GM19099 (cell line): ENCODE data around the gene DES.

Experiments
- POLR2A ChIP-seq: IDR thresholded peaks from 3 replicates; pipeline ENCODE4 v1.6.1; 2011; ENCODE audit warnings: low read depth; ENCODE audit not compliant: insufficient read length; ENCODE audit errors: extremely low read depth

The DES gene

DNA sequence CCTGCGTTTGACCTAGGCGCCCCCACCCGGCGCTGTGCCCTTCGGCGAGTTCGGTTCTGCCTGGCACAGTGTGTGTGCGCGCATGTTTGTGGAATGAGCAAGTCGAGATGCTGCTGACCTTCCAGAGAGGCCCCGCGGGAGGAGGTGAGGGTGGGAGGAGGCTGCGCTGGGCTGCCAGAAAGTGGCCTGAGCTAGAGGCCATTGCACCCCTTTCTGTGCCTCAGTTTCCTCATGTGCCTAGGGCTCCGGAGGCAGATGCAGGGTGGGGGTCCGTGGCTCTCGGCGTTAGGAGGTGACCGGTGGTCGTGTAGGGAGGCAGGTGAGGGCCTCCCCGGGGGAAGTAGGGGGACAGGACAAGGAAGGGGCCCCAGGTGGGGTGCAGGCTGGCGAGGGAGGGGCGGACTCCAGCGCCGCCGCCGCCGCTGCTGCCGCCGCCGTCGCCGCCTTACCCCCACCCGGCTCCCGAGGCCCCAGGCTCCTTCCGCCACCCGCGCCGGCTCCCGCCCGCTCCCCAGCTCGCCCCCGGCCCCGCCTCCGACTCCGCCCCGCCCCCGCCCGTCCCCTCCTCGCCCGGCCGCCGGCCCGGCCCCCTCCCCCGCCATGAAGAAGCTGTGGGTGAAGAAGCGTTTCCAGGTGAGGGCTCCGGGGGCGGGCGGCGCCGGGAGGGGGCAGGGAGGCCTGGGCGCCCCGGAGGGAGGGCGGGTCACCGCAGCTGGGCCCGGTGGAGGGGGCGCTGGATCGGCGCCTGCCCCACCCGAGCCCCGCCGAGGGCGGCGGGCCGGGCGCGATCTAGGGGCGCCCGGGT, 23.5 kb downstream of the DES start:
- no peak for TF ChIP-seq POLR2A

DNA sequence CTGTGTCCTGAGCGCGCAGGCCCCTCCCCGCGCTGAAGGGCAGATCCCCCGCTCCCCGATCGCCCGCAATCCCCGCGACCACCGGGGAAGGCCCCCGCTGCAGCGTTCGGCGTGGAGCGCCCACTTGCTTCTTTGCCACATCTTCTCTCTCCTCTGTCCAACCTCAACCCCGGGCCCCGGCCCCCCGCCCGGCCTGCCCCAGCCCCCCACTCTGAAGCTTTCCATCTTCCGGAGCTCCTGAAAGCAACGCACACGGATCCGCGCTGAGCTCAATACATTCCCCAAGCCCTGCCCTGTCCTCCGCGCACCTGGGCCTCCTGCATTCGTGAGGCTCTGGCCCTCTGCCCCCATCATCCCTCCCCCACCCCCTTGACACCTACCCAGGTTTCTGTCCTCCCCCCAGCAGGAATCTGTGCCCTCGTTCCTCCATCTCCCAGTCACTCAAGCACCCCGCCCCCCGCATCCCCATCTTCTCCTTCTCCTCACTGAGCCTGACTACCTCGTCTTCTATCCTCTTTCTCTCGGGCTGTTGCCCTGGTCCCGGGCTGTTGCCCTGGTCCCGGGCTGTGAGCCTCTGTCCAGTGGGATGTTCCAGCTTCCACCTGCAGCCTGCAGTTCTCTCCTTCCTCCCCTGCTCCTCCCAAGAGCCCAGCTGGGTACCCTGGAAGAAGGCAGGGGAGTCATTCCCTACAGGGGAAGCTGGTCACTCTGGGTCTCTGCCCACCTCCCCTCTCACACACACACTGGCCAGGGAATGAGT, 24.3 kb downstream of the DES start:
- TF ChIP-seq POLR2A: no peak

DNA sequence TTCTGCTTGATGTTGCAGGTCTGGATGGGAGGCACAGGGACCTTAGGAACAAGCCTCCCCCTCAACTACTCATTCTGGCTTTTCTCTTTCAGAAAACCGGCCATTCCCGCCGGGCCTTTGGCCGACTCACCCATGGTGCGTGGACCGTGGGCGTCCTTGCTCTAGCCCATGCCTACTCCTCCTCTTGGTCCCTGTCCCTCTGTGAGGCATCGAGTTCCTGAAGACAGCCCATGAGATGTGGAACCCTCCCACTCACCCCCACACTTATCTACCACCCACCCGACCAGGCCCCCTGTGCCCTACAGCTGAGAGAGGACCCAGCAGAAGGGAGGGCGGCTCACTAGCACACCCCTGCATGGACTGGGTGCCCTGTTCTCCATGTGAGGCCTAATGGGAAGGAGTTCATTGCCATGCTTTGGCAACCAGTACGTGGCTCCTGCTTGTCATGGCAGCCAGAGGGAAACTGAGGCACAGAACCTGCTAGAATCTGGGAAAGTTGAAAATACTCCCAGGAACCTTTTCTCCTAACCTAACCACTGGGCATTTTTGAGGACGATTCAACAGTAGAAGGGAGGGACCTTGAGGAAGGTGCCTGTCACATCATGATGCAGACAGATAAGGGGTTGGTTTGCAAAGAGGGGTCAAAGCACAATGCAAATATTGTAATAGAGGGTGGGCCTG, 25.0 kb downstream of the DES start:
- TF ChIP-seq POLR2A: no peak

DNA sequence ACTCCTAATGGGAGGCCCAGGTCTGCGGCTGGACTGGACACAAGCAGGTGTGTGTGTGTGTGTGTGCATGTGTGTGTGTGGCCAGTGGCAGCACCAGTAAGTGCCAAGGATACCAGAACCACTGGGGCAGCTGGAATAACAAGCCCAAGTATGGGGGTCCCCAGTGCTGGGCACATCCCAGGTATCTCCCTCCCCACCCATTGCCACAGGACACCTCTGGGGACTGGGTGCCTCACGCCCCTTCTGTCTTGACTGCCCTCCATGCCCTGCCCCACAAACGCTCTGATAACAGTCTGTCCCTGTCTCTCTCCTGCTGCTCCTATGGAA, 25.5 kb downstream of the DES start:
- TF ChIP-seq POLR2A: no peak

DNA sequence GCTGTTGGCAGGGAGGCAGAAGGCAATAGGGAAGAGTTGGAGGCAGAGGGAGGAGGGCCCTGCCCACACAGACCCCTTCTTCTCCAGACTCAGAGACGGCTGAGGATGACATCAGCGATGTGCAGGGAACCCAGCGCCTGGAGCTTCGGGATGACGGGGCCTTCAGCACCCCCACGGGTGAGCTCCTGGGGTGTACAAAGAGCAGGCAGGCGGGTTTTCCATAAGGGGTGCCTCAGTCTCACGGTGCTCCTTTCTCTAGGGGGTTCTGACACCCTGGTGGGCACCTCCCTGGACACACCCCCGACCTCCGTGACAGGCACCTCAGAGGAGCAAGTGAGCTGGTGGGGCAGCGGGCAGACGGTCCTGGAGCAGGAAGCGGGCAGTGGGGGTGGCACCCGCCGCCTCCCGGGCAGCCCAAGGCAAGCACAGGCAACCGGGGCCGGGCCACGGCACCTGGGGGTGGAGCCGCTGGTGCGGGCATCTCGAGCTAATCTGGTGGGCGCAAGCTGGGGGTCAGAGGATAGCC, 26.5 kb downstream of the DES start:
- no peak for TF ChIP-seq POLR2A

DNA sequence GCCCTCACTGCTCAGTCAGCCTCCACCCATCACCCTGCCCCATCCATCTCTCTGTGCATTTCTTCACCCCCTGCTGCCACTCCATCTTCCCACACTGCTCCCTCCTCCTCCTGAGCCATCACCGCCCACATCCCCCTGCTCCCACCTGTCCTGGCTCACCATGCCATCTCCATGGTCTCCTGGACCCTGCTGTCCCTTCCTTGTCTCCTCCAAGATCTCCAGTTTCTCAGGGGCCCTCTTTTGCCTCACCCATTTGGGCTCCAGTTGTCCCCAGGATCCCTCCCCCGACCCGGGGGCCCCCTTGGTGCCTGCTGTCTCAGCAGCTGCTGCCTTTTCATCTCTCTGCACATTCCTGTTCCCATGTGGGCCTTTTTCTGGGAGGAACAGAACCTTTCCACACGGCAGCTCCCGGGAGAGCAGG, 27.1 kb downstream of the DES start:
- TF ChIP-seq POLR2A: no peak

DNA sequence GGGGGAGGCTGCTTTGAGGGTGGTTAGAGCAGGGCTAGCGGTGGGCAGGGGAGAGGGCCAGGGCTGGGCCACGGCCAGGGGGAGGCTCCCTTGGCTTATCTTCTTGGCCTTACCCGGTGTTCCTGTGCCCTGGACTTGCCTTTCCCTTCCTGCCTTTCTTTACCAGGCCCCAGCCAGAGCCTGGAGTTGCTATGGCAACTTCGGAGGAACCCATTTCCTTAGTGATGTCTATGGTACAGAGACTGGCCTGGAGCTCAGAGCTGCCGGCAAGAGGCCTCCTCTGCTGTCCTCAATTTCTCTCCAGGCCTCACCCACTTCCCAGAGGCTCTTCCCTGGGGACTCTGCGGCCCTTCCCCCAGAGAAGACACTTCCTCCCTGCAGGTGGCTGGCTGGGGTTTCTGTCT, 27.9 kb downstream of the DES start:
- no peak for TF ChIP-seq POLR2A

DNA sequence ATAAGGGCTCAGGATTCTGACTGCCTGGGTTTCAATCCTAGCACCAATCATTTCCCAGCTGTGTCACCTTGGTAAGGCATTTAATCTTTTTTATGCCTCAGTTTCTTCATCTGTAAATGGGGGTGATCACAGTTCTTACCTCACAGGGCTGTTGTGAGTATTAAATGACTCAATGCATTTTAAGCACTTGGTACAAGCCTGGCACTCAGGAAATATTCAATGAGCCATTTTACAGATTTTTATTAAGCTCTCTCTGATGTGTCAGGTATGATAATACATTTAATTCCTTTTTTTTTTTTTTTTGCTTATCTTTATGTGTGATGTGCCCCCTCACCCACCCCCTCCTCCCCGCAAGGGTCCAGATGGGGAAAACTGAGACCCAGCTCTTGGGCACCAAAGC, 28.5 kb downstream of the DES start:
- no peak for TF ChIP-seq POLR2A

DNA sequence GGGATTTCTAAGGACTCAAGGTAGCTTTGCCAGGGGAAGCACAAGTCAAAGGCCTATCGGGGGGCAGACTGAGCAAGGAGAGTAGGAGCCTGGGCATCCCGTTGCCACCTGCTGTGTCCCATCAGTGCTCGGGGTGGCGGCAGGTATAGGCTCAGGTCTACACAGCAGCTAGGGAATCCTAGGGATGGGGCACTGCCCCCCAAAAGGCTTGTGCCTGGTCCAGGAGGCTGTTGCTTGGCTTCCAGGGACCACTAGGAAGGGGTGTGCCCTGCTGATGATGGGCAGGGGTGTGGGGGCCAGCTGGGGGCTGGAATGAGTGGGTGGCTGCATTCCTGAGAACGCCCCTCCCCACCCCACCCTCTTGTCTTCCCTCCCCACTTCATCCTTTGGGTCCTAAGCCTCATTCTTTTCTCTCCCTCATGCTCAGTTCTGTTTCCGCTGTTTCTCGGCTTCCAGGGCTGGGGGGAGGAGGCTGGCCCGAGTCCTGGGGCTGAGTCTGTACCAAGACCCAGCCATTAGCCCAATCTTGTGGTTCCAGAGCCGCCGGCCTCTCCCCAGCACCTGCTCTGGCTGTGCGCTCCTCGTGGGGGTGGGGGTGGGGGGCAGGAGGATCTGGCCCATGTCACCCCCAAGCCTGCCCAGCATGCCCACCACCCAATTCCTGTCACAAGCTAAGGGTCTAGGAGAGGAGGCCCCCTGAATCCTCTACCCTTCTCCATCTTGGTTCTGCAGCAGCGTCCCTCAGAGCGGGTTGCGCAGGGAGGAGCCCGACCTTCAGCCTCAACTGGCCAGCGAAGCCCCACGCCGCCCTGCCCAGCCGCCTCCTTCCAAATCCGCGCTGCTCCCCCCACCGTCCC, 29.3 kb downstream of the DES start:
- TF ChIP-seq POLR2A: no peak

DNA sequence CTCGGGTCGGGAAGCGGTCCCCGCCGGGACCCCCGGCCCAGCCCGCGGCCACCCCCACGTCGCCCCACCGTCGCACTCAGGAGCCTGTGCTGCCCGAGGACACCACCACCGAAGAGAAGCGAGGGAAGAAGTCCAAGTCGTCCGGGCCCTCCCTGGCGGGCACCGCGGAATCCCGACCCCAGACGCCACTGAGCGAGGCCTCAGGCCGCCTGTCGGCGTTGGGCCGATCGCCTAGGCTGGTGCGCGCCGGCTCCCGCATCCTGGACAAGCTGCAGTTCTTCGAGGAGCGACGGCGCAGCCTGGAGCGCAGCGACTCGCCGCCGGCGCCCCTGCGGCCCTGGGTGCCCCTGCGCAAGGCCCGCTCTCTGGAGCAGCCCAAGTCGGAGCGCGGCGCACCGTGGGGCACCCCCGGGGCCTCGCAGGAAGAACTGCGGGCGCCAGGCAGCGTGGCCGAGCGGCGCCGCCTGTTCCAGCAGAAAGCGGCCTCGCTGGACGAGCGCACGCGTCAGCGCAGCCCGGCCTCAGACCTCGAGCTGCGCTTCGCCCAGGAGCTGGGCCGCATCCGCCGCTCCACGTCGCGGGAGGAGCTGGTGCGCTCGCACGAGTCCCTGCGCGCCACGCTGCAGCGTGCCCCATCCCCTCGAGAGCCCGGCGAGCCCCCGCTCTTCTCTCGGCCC, 30.1 kb downstream of the DES start:
- no peak for TF ChIP-seq POLR2A

DNA sequence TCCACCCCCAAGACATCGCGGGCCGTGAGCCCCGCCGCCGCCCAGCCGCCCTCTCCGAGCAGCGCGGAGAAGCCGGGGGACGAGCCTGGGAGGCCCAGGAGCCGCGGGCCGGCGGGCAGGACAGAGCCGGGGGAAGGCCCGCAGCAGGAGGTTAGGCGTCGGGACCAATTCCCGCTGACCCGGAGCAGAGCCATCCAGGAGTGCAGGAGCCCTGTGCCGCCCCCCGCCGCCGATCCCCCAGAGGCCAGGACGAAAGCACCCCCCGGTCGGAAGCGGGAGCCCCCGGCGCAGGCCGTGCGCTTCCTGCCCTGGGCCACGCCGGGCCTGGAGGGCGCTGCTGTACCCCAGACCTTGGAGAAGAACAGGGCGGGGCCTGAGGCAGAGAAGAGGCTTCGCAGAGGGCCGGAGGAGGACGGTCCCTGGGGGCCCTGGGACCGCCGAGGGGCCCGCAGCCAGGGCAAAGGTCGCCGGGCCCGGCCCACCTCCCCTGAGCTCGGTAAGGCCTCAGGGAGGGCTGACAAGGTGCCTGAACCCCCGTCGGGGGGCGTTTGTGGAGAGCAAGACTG, 30.7 kb downstream of the DES start:
- no peak for TF ChIP-seq POLR2A

DNA sequence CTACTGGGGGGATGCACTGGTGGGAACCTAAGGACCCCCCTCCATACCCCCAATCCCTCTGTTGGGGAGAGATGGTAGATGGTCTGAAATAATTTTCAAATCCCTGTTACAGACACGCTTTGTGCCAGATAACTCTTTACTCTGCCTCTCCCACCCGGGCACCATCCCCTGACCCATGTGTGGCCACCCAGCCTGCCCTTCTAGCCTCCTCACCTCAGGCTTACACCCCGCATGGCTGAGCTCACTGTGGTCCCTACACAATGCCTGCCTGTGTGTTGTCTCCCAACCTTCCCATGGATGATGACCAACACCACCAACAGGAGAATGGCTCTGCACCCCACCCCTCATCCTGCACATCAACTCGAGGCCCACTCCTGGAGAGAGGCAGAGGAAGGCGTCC, 31.4 kb downstream of the DES start:
- no peak for TF ChIP-seq POLR2A

DNA sequence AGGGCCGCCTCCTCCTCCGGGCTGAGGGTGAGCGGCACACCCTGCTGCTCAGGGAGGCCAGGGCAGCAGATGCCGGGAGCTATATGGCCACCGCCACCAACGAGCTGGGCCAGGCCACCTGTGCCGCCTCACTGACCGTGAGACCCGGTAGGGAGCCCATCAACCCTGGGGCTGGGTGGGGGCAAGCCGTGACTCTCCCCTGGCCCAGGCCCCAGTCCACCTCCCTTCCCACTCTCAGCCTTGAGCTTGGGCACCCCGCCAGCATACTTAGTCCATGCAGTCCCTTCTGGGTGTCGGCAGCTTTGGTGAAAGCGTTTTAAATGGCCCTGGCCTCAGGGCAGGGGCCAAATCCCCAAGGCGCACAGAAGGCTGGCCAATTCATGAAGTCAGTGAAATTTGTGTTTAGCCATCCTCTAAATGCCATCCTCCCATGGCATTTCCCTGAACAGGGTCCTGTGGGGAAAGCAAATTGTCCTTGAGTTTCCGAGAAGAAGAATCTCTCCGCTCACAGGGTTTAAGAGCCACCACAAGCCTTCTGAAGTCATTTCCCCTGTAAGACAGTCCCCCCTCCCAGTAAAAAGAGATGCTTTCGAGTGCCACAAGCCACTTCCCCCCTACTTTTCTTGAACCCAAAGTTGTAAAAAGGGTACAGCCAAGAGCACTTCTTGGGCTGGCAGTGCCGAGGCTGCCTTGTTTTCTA, 33.6 kb downstream of the DES start:
- no peak for TF ChIP-seq POLR2A
